Naive thymus-derived CD4-positive, alpha-beta T cell (primary cell): ENCODE data around the gene GLI3. TPM values are rescaled to one million over a fixed set of nuclear protein-coding genes. Genes with fewer than 3 reads are reported as not detected.

Experiments used
- ATAC-seq: fragments of 150-1000 bp; cut with Tn5 transposase; 2 replicates; pipeline ENCODE4 v1.10.0; 2021; ENCODE audit warnings: mild to moderate bottlenecking, moderate library complexity
- CTCF ChIA-PET: fragments of 350-600 bp; sonication (Branson Sonifier 250); formaldehyde crosslinking; loops from one replicate; lab custom pipeline; 2021; ENCODE audit warnings: antibody characterized with exemption; lab: Charles Lee
- POLR2A ChIA-PET: fragments of 350-600 bp; sonication (Branson Sonifier 250); formaldehyde crosslinking; loops from one replicate; lab custom pipeline; 2021; ENCODE audit warnings: antibody characterized with exemption, inconsistent platforms; lab: Charles Lee
- DNase-seq, 9 donors: peaks; one replicate each; pipeline versions ENCODE4 v3.0.0 to v3.0.0-alpha.2; 2020 to 2022; ENCODE audit warnings: mixed read lengths in 1 of 9
- H3K27ac ChIP-seq: one replicate; pipeline ENCODE4 v1.7.0; 2013; ENCODE audit warnings: mild to moderate bottlenecking, low read depth, low read length, moderate library complexity
- H3K27me3 ChIP-seq, 2 donors: one replicate each; pipeline ENCODE4 v1.7.0; 2013; ENCODE audit warnings: low read length in 2 of 2, mild to moderate bottlenecking in 2 of 2, moderate library complexity in 2 of 2; ENCODE audit not compliant: control insufficient read depth in 2 of 2, insufficient read depth in 2 of 2
- H3K36me3 ChIP-seq, 3 experiments: 1 replicate in 2 of 3; 2 replicates in 1 of 3; pipeline ENCODE4 v1.7.0; 2013; ENCODE audit warnings: low read length in 3 of 3, mild to moderate bottlenecking in 3 of 3, moderate library complexity in 1 of 3; ENCODE audit not compliant: insufficient read depth in 3 of 3, control insufficient read depth in 2 of 3
- H3K4me1 ChIP-seq, 2 donors: one replicate each; pipeline ENCODE4 v1.7.0; 2013; ENCODE audit warnings: low read length in 2 of 2, mild to moderate bottlenecking in 2 of 2, moderate library complexity in 1 of 2; ENCODE audit not compliant: control insufficient read depth in 2 of 2, insufficient read depth in 2 of 2
- H3K4me3 ChIP-seq: 2 replicates; pipeline ENCODE4 v1.7.0; 2013; ENCODE audit warnings: mild to moderate bottlenecking, low read length
- H3K9me3 ChIP-seq, 3 experiments: 1 replicate in 2 of 3; 2 replicates in 1 of 3; pipeline ENCODE4 v1.7.0; 2013; ENCODE audit warnings: low read length in 3 of 3; ENCODE audit not compliant: control insufficient read depth in 2 of 3
- H3K27ac Mint-ChIP-seq, 9 donors: one replicate each; pipeline ENCODE4 v1.8.0; 2020 to 2022; ENCODE audit warnings: mixed read lengths in 9 of 9, mild to moderate bottlenecking in 8 of 9, moderate library complexity in 5 of 9, inconsistent platforms in 2 of 9
- H3K27me3 Mint-ChIP-seq, 5 donors: one replicate each; pipeline ENCODE4 v1.8.0; 2021 to 2022; ENCODE audit warnings: mixed read lengths in 5 of 5, mild to moderate bottlenecking in 1 of 5
- H3K36me3 Mint-ChIP-seq, 5 donors: one replicate each; pipeline ENCODE4 v1.8.0; 2020 to 2022; ENCODE audit warnings: mixed read lengths in 5 of 5, mild to moderate bottlenecking in 3 of 5, inconsistent platforms in 1 of 5
- H3K4me1 Mint-ChIP-seq, 7 donors: one replicate each; pipeline ENCODE4 v1.8.0; 2020 to 2022; ENCODE audit warnings: mixed read lengths in 7 of 7, mild to moderate bottlenecking in 3 of 7, inconsistent platforms in 1 of 7
- H3K4me3 Mint-ChIP-seq, 10 donors: one replicate each; pipeline ENCODE4 v1.8.0; 2020 to 2022; ENCODE audit warnings: mild to moderate bottlenecking in 10 of 10, mixed read lengths in 10 of 10, moderate library complexity in 6 of 10, inconsistent platforms in 2 of 10
- H3K9me3 Mint-ChIP-seq, 11 donors: one replicate each; pipeline ENCODE4 v1.8.0; 2020 to 2022; ENCODE audit warnings: mixed read lengths in 11 of 11, mild to moderate bottlenecking in 4 of 11, inconsistent platforms in 1 of 11, moderate library complexity in 1 of 11
- intact Hi-C, 2 donors: fragments of 100-400 bp; cut with micrococcal nuclease; formaldehyde crosslinking; loops; one replicate each; pipeline ENCODE4 v1.15.1; 2023
- polyA plus RNA-seq, 2 donors: library from polyadenylated mRNA; unstranded; fragments of 300-500 nt; fragmentation: Illumina TruSeq; gene quantifications; one replicate each; pipeline ENCODE4 v1.2.3, GENCODE V29; 2021
- total RNA-seq, 6 experiments: library from RNA in 5 of 6; stranded (reverse) in 5 of 6; gene quantifications; 1 replicate in 5 of 6; 2 replicates in 1 of 6; pipeline ENCODE4 v1.2.3 and lab custom pipeline; 2021 to 2026

GLI3 gene
- total and polyA plus RNA-seq, 7 experiments from 2014 or later, result 0.32 to 0.95 (median 0.54) TPM; not detected in 4

DNA sequence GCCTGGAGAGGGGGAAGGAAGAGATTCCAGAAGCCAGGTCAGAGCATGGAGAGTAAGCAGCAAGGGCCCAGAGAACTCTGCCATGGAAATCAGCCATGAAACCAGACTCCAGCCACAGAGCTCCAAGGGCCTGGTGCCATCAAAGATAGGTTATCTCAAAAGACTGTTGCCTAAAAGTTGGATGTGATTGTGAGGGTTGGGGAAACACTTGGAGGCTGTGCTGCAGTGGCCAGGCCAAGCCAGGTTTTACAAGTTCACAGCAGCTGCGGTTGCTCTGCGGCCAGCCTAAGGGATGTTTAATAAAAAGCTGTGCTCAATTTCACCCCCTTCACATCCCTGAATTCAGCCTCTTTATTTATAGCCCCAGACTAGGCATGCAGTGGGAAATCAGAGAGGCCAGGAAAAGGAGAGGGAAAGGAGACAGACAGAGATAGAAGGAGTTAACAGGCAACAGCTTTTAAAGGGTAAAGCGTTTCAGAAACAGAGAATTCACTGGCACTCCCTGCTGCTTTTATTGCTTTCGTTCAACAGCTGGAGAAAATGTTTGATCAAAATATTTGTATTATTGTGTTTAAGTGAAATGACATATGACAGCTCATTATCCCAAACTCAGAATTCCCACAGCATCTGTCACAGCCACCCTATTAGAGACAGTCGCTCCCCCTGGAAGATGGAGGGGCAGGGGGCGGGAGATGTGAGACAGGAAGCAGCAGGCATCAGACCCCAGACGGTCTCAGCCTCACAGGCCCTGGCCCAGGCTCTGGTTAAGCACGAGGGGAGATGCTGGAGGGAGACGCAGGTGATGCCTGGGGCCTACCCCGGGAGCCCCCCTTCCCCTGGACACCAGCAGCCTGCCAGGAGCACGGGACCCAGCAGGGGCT, 140.1 kb downstream of the GLI3 start:
- ATAC-seq, result no peak
- peaks cover 0 to 3% (median 0%) of the 10 kb centered on the region in 7 donors for H3K4me1 Mint-ChIP-seq

DNA sequence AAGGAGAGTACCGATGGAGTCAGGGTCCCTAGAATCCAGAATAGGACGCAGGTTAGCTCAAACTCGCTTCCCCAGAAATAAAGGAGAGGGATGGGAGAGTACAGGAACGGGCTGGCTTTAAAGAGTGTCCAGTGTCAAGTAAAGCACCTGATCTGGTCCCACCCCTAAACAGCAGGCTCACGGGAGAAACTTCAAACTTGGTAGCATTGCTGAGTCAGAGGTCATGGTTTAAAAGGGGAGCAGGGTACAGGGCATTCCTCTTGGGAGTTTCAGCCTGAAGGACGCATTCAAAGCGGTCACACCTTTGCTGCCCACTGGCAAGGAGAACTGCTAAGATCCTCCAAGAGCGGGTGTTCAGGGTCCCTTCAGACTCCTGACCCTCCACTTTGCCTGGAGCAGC, 140.7 kb downstream of the GLI3 start:
- ChIA-PET POLR2A (no interaction called here), CTCF (no interaction called here)
- Histone ChIP-seq H3K27ac (no peak overlapping the region), H3K36me3 (no peaks in the 10 kb centered on the region), H3K4me3 (no peak overlapping the region), H3K27me3 (no peaks in the 10 kb centered on the region), H3K9me3 (no peaks in the 10 kb centered on the region), H3K4me1 (no peaks in the 10 kb centered on the region)
- peaks cover 0 to 11% (median 4%) of the 10 kb centered on the region in 5 donors for H3K27me3 Mint-ChIP-seq
- intact Hi-C loops, result no loop called here
- no peak for DNase-seq
- no peak for ATAC-seq
- peaks cover 0 to 3% (median 0%) of the 10 kb centered on the region in 7 donors for H3K4me1 Mint-ChIP-seq
- H3K36me3 Mint-ChIP-seq, result no peaks in the 10 kb centered on the region
- peaks cover 0 to 5% (median 0%) of the 10 kb centered on the region in 11 donors for H3K9me3 Mint-ChIP-seq
- H3K27ac Mint-ChIP-seq, result no peak overlapping the region
- H3K4me3 Mint-ChIP-seq, result no peak overlapping the region

More for the DNA sequence above, 140.1 kb downstream of the GLI3 start:
- no peak overlapping the region for H3K27ac ChIP-seq
- H3K36me3 Mint-ChIP-seq, result no peaks in the 10 kb centered on the region
- peaks cover 0 to 6% (median 0%) of the 10 kb centered on the region in 5 donors for H3K27me3 Mint-ChIP-seq
- no peak overlapping the region for H3K4me3 Mint-ChIP-seq
- peaks cover 0 to 5% (median 0%) of the 10 kb centered on the region in 11 donors for H3K9me3 Mint-ChIP-seq
- H3K4me3 ChIP-seq, result no peak overlapping the region
- H3K27ac Mint-ChIP-seq, result no peak overlapping the region
- no peaks in the 10 kb centered on the region for H3K4me1 ChIP-seq
- no peaks in the 10 kb centered on the region for H3K27me3 ChIP-seq
- no peaks in the 10 kb centered on the region for H3K9me3 ChIP-seq
- no peak for DNase-seq
- intact Hi-C loops, result no loop called here
- ChIA-PET CTCF (no interaction called here), POLR2A (no interaction called here)
- H3K36me3 ChIP-seq, result no peaks in the 10 kb centered on the region

DNA sequence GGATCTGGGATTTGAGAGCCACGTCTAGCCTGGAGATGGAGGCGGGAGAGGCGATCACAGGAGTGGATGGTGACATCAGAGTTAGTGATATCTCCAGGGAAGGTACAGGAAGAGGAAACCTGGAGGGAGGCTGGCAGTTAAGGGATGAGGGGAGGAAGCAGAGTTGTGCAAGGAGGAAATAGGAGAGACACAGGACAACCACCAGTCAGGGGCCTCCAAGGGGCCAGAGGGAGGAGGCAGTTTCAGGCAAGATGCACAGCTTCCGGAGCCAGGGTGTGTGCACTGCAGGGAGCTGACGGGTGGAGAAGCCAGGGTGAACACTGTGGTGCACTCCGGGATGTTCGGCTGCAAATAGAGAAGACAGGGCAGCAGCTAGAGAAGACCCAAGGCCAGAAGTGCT, 141.2 kb downstream of the GLI3 start:
- DNase-seq, result no peak
- ChIA-PET POLR2A (no interaction called here), CTCF (no interaction called here)
- Histone ChIP-seq H3K36me3 (no peaks in the 10 kb centered on the region), H3K27me3 (no peaks in the 10 kb centered on the region), H3K27ac (no peak overlapping the region), H3K9me3 (no peaks in the 10 kb centered on the region), H3K4me3 (no peak overlapping the region), H3K4me1 (no peaks in the 10 kb centered on the region)
- Mint-ChIP-seq H3K27ac (no peak overlapping the region), H3K9me3 (peaks cover 0 to 5% (median 0%) of the 10 kb centered on the region in 11 donors), H3K4me1 (peaks cover 0 to 3% (median 0%) of the 10 kb centered on the region in 7 donors), H3K36me3 (no peaks in the 10 kb centered on the region), H3K27me3 (peaks cover 0 to 11% (median 5%) of the 10 kb centered on the region in 5 donors), H3K4me3 (no peak overlapping the region)
- intact Hi-C loops, result no loop called here
- no peak for ATAC-seq

DNA sequence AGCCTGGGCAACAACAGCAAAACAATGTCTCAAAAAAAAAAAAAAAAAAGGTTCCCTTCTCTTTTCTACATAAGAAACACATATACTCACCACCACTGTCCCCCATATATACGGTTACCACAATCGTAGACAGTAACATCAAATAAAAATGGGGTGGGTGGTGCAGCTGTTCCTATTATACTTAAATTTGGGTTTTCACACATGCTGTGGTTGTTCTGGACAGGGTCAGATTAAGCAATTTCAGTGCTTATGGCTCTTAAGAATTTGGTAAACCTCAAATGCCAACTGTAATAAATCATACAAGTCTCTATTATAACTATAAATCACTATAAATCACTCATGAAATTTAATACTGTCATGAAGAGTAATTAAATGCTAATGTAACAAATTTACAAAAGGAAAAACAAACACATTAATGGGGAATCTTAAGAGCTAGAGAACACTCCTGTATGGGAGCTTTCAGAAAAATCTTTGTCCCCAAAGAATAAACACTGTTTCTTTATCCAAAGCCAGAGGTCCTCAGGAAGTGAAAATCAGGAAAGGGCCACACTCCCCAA, 143.6 kb downstream of the GLI3 start:
- Histone ChIP-seq H3K27me3 (no peaks in the 10 kb centered on the region), H3K27ac (no peak overlapping the region), H3K9me3 (no peaks in the 10 kb centered on the region), H3K36me3 (no peaks in the 10 kb centered on the region), H3K4me3 (no peak overlapping the region), H3K4me1 (no peaks in the 10 kb centered on the region)
- ChIA-PET POLR2A (no interaction called here), CTCF (no interaction called here)
- H3K27ac Mint-ChIP-seq, result no peak overlapping the region
- H3K27me3 Mint-ChIP-seq, result peaks cover 0 to 15% (median 5%) of the 10 kb centered on the region in 5 donors
- no peaks in the 10 kb centered on the region for H3K36me3 Mint-ChIP-seq
- H3K4me1 Mint-ChIP-seq, result peaks cover 0 to 3% (median 0%) of the 10 kb centered on the region in 7 donors
- ATAC-seq (no peak), DNase-seq (no peak)
- intact Hi-C loops, result no loop called here
- peaks cover 0 to 5% (median 0%) of the 10 kb centered on the region in 11 donors for H3K9me3 Mint-ChIP-seq
- H3K4me3 Mint-ChIP-seq, result no peak overlapping the region

DNA sequence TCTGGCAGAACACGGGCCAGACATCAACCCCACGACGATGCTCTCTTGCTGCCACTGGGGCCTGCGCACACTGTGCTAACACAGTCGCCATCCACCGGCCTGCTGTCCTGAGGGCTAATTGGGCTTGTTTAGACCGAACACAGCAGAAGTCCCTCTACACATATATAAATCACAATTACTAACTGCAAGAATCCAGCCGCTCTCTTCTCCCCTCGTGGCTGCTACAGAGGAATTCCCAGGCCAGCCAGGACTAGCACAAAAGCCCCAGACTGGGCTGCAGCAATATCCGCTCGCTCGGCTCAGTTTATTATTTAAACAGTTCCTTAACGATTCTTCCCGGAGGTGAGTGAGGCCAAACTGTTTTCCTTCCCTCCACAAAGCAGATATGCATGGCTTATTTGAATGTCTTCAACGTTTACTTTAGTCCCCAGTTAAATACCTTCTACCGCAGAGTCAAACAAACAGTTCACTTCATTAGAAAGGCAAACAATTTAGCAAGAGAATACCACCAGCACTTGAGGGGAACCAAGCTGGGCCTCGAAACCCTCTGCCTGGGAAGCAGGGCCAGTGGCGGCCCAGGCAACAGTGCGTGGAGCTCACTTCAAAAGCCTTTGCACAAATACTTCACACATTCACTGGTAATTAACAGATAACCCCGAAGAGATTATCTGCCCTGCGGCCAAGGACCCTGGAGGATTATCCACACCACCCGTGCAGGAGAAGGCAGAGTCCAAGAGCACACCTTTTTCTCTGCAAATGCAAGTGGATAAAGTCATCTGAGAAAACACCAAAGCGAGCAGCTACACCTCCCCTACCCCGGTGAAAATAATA, 145.3 kb downstream of the GLI3 start:
- ATAC-seq (no peak), DNase-seq (no peak)
- Histone ChIP-seq H3K27me3 (no peaks in the 10 kb centered on the region), H3K4me3 (no peak overlapping the region), H3K4me1 (no peaks in the 10 kb centered on the region), H3K9me3 (no peaks in the 10 kb centered on the region), H3K36me3 (no peaks in the 10 kb centered on the region), H3K27ac (no peak overlapping the region)
- POLR2A ChIA-PET, result no interaction called here
- peaks cover 0 to 21% (median 5%) of the 10 kb centered on the region in 5 donors for H3K27me3 Mint-ChIP-seq
- no peak overlapping the region for H3K4me3 Mint-ChIP-seq
- CTCF ChIA-PET, result no interaction called here
- H3K36me3 Mint-ChIP-seq, result no peaks in the 10 kb centered on the region
- H3K4me1 Mint-ChIP-seq, result peaks cover 0 to 3% (median 0%) of the 10 kb centered on the region in 7 donors
- H3K9me3 Mint-ChIP-seq, result peaks cover 0 to 9% (median 0%) of the 10 kb centered on the region in 11 donors
- no peak overlapping the region for H3K27ac Mint-ChIP-seq
- intact Hi-C loops, result no loop called here

DNA sequence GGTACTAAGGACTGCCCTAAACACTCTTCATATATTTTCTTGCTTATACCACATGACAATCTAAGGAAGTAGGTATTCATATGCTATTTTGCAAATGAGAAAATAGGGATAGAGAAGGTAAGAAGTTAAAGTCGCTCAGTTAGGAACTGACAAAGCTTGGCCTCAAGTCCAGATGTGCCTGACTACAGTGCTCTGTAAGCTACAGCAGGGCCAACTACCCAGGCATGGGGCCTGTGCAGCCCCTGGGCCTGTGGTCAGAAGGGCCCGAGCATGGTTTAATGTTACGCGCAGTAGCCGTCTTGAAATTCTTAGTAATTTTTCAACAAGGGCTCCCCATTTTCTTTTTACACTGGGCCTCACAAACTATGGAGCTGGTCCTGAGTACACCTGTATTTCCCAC, 146.2 kb downstream of the GLI3 start:
- no peaks in the 10 kb centered on the region for H3K4me1 ChIP-seq
- Mint-ChIP-seq H3K9me3 (peaks cover 0 to 9% (median 0%) of the 10 kb centered on the region in 11 donors), H3K36me3 (no peaks in the 10 kb centered on the region), H3K4me3 (no peak overlapping the region), H3K4me1 (peaks cover 0 to 3% (median 0%) of the 10 kb centered on the region in 7 donors), H3K27ac (no peak overlapping the region), H3K27me3 (peaks cover 0 to 21% (median 5%) of the 10 kb centered on the region in 5 donors)
- intact Hi-C loops, result no loop called here
- POLR2A ChIA-PET, result no interaction called here
- no peaks in the 10 kb centered on the region for H3K36me3 ChIP-seq
- H3K27ac ChIP-seq, result no peak overlapping the region
- ATAC-seq (no peak), DNase-seq (no peak)
- H3K9me3 ChIP-seq, result no peaks in the 10 kb centered on the region
- CTCF ChIA-PET, result no interaction called here
- H3K4me3 ChIP-seq, result no peak overlapping the region
- H3K27me3 ChIP-seq, result no peaks in the 10 kb centered on the region
